IMR-90 (cell line): ENCODE measurements around the gene SPC25. TPM values are rescaled to one million over a fixed set of nuclear protein-coding genes. Genes with fewer than 3 reads are reported as not detected.

ENCODE experiments used
- ATAC-seq: fragments of 200-7000 bp; cut with Tn5 transposase; 2 replicates; pipeline ENCODE4 v1.9.1; 2020; ENCODE audit warnings: low read depth, mild to moderate bottlenecking, moderate library complexity
- BruUV-seq: library from RNA; stranded (reverse); fragments of 400-500 nt; replicated peaks from 2 replicates; lab custom pipeline; 2021; lab: Mats Ljungman, UMichigan
- CTCF ChIA-PET: fragments of 300-600 bp; formaldehyde crosslinking; extraction: SDS; loops from one replicate; lab custom pipeline; 2021; ENCODE audit warnings: antibody characterized with exemption; lab: Yijun Ruan, JAX
- POLR2A ChIA-PET: fragments of 300-600 bp; sonication (Branson Sonifier 250); formaldehyde crosslinking; loops from one replicate; lab custom pipeline; 2022; ENCODE audit warnings: antibody characterized with exemption; ENCODE audit not compliant: unreplicated experiment; lab: Charles Lee
- DNase-seq: peaks from one replicate; pipeline ENCODE4 v3.0.0; 2013
- H2AFZ ChIP-seq: replicated peaks from 2 replicates; pipeline ENCODE3; 2013; ENCODE audit warnings: low read length, mild to moderate bottlenecking; ENCODE audit not compliant: poor library complexity
- H2AK5ac ChIP-seq: 2 replicates; pipeline ENCODE4 v1.6.1; 2013; ENCODE audit warnings: low read depth, low read length, inconsistent platforms
- H2AK9ac ChIP-seq: replicated peaks from 2 replicates; pipeline ENCODE3; 2013; ENCODE audit warnings: mild to moderate bottlenecking, low read depth, low read length, moderate library complexity; ENCODE audit not compliant: poor library complexity
- H2BK120ac ChIP-seq: 2 replicates; pipeline ENCODE4 v1.6.1; 2013; ENCODE audit warnings: low read depth, low read length, inconsistent platforms
- H2BK15ac ChIP-seq: 3 replicates; pipeline ENCODE4 v1.6.1; 2013; ENCODE audit warnings: low read depth, low read length, inconsistent platforms
- H2BK20ac ChIP-seq: 2 replicates; pipeline ENCODE4 v1.6.1; 2013; ENCODE audit warnings: low read depth, mild to moderate bottlenecking, inconsistent platforms, low read length, moderate library complexity
- H2BK5ac ChIP-seq: 2 replicates; pipeline ENCODE4 v1.6.1; 2013; ENCODE audit warnings: mild to moderate bottlenecking, low read depth, low read length, inconsistent platforms; ENCODE audit not compliant: poor library complexity, severe bottlenecking
- H3K14ac ChIP-seq: replicated peaks from 2 replicates; pipeline ENCODE4 v1.6.1; 2013; ENCODE audit warnings: low read depth, low read length, inconsistent platforms
- H3K18ac ChIP-seq: 2 replicates; pipeline ENCODE4 v1.6.1; 2013; ENCODE audit warnings: low read depth, low read length, control low read depth
- H3K23ac ChIP-seq: 2 replicates; pipeline ENCODE4 v1.6.1; 2013; ENCODE audit warnings: low read depth, low read length, inconsistent platforms
- H3K27ac ChIP-seq: 2 replicates; pipeline ENCODE4 v1.5.1; 2013; ENCODE audit warnings: mild to moderate bottlenecking, control low read depth, low read length; ENCODE audit not compliant: insufficient read depth
- H3K27me3 ChIP-seq: 2 replicates; pipeline ENCODE4 v1.6.1; 2013; ENCODE audit warnings: low read length; ENCODE audit not compliant: control insufficient read depth, insufficient read depth
- H3K36me3 ChIP-seq: 2 replicates; pipeline ENCODE4 v1.6.1; 2013; ENCODE audit warnings: low read length, mixed read lengths; ENCODE audit not compliant: control insufficient read depth, insufficient read depth
- H3K4ac ChIP-seq: 2 replicates; pipeline ENCODE4 v1.6.1; 2013; ENCODE audit warnings: low read depth, low read length, inconsistent platforms
- H3K4me1 ChIP-seq: 2 replicates; pipeline ENCODE4 v1.6.1; 2013; ENCODE audit warnings: low read length, mixed read lengths; ENCODE audit not compliant: control insufficient read depth, insufficient read depth
- H3K4me2 ChIP-seq: 2 replicates; pipeline ENCODE4 v1.6.1; 2013; ENCODE audit warnings: low read depth, mild to moderate bottlenecking, control low read depth, low read length, moderate library complexity
- H3K4me3 ChIP-seq: 2 replicates; pipeline ENCODE4 v1.5.1; 2013; ENCODE audit warnings: low read depth, mild to moderate bottlenecking, control low read depth, low read length, moderate library complexity; ENCODE audit not compliant: insufficient read depth
- H3K56ac ChIP-seq: 2 replicates; pipeline ENCODE4 v1.6.1; 2013; ENCODE audit warnings: low read length, inconsistent platforms; ENCODE audit not compliant: insufficient read depth; ENCODE audit errors: extremely low read depth
- H3K79me1 ChIP-seq, 2 experiments: 2 replicates each; pipeline ENCODE4 v1.6.1; 2013; ENCODE audit warnings: low read length in 2 of 2, inconsistent platforms in 1 of 2, low read depth in 1 of 2
- H3K9ac ChIP-seq: 2 replicates; pipeline ENCODE4 v1.6.1; 2013; ENCODE audit warnings: low read depth, low read length, control low read depth
- H3K9me1 ChIP-seq: 2 replicates; pipeline ENCODE4 v1.6.1; 2013; ENCODE audit warnings: low read length, inconsistent platforms; ENCODE audit not compliant: insufficient read depth
- H3K9me3 ChIP-seq: 2 replicates; pipeline ENCODE4 v1.6.1; 2013; ENCODE audit warnings: low read length; ENCODE audit not compliant: control insufficient read depth, insufficient read depth
- H4K20me1 ChIP-seq: 2 replicates; pipeline ENCODE4 v1.6.1; 2013; ENCODE audit warnings: low read length, inconsistent platforms; ENCODE audit not compliant: insufficient read depth
- H4K5ac ChIP-seq: 2 replicates; pipeline ENCODE4 v1.6.1; 2013; ENCODE audit warnings: mild to moderate bottlenecking, low read depth, low read length, control low read depth
- H4K8ac ChIP-seq, 2 experiments: 2 replicates each; pipeline ENCODE4 v1.6.1; 2013; ENCODE audit warnings: low read depth in 2 of 2, low read length in 2 of 2, control low read depth in 1 of 2, inconsistent platforms in 1 of 2
- H4K91ac ChIP-seq: 2 replicates; pipeline ENCODE4 v1.6.1; 2013; ENCODE audit warnings: low read depth, low read length, inconsistent platforms; ENCODE audit not compliant: insufficient read depth
- MAFK ChIP-seq: IDR thresholded peaks from 2 replicates; pipeline ENCODE4 v1.6.1; 2012; ENCODE audit warnings: low read depth, low read length, improper control_type of control experiment
- SMC3 ChIP-seq: fragments of 150-350 bp; IDR thresholded peaks from 2 replicates; pipeline ENCODE4 v1.6.1; 2016; ENCODE audit warnings: low read depth, mild to moderate bottlenecking, antibody characterized with exemption, low read length, moderate library complexity
- WGBS, 2 experiments: methylation state at CpG; one replicate each; pipeline versions ENCODE4 v1.1.5 to v1.1.7; 2013; ENCODE audit warnings: missing lambda C conversion rate in 2 of 2; ENCODE audit not compliant: insufficient read length in 1 of 2; ENCODE audit errors: extremely low coverage in 2 of 2; 5-methylcytosine and 5-hydroxymethylcytosine counted together
- dilution Hi-C: fragments of 300-500 bp; cut with HindIII; formaldehyde crosslinking; loops from one replicate; pipeline ENCODE4 v1.14.3; 2018; ENCODE audit warnings: low sequenced_read_pairs; ENCODE audit not compliant: unreplicated experiment
- in situ Hi-C: fragments of 300-500 bp; cut with MboI; formaldehyde crosslinking; loops from 3 replicates; pipeline ENCODE4 v1.14.3; 2019; ENCODE audit warnings: low sequenced_read_pairs, inconsistent platforms, mixed read lengths
- intact Hi-C: fragments of 100-400 bp; cut with micrococcal nuclease; formaldehyde crosslinking; loops from 2 replicates; pipeline ENCODE4 v1.10.0; 2022
- polyA plus RNA-seq, 3 experiments: library from polyadenylated mRNA; depleted of rRNA; stranded (reverse); fragments of >200 nt; gene quantifications; 2 replicates each; pipeline ENCODE4 v1.2.3, GENCODE V29; 2012; ENCODE audit warnings: low replicate concordance in 1 of 3
- total RNA-seq: library from RNA; depleted of rRNA; stranded (reverse); fragments of >200 nt; gene quantifications from 2 replicates; pipeline ENCODE4 v1.2.3, GENCODE V29; 2012
- TF ChIP-seq, protein P1 (sequence below): conservative IDR thresholded peaks from 2 replicates; pipeline ENCODE4 v1.5.1; 2012; ENCODE audit warnings: mild to moderate bottlenecking, low read depth, low read length, improper control_type of control experiment
- TF ChIP-seq, protein P2 (sequence below): fragments of 150-350 bp; IDR thresholded peaks from 2 replicates; pipeline ENCODE4 v1.6.1; 2017; ENCODE audit warnings: mild to moderate bottlenecking, antibody characterized with exemption, low read length, low read depth
- TF ChIP-seq, protein P3 (sequence below): fragments of 150-350 bp; IDR thresholded peaks from 2 replicates; pipeline ENCODE4 v1.6.1; 2016; ENCODE audit warnings: low read depth, mild to moderate bottlenecking, low read length, moderate library complexity, borderline replicate concordance

SPC25 gene
- total and polyA plus RNA-seq, 2 of the 4 experiments (the other 2 are of a cell fraction): 2.0 to 7.1 TPM

- no peak overlapping the region for H2AK5ac ChIP-seq
- H3K18ac ChIP-seq: no peak overlapping the region
- H4K5ac ChIP-seq: no peak overlapping the region
- no peaks in the 10 kb centered on the region for H3K4me1 ChIP-seq
- H2BK5ac ChIP-seq: no peak overlapping the region
- H3K79me1 ChIP-seq: no peaks in the 10 kb centered on the region
- H3K23ac ChIP-seq: no peak overlapping the region
- ChIA-PET CTCF (interaction anchor here (0.5 kb wide), 1 partner anchor 281 kb away, joined by 6 read pairs; no protein-coding TSS in a partner anchor), POLR2A (no interaction called here)
- dilution Hi-C loops (no loop called here), in situ Hi-C loops (no loop called here), intact Hi-C loops (no loop called here)
- H3K36me3 ChIP-seq: no peaks in the 10 kb centered on the region
- no peak overlapping the region for H3K4me2 ChIP-seq
- H2BK15ac ChIP-seq: no peak overlapping the region
- no TSS peak for BruUV-seq
- H3K9me3 ChIP-seq: no peaks in the 10 kb centered on the region
- DNase-seq (peak; percentile 16), ATAC-seq (no peak)
- no peak overlapping the region for H3K14ac ChIP-seq
- H3K9me1 ChIP-seq: no peaks in the 10 kb centered on the region
- no peaks in the 10 kb centered on the region for H3K27me3 ChIP-seq
- H3K56ac ChIP-seq: no peak overlapping the region
- H2AFZ ChIP-seq: no peak overlapping the region
- no peak overlapping the region for H4K91ac ChIP-seq
- no peak overlapping the region for H3K27ac ChIP-seq
- no peak overlapping the region for H3K9ac ChIP-seq
- no peak overlapping the region for H4K8ac ChIP-seq
- peak; percentile 18; the same call in 1 of the 2 replicates for TF ChIP-seq MAFK
- TF ChIP-seq, protein P1, sequence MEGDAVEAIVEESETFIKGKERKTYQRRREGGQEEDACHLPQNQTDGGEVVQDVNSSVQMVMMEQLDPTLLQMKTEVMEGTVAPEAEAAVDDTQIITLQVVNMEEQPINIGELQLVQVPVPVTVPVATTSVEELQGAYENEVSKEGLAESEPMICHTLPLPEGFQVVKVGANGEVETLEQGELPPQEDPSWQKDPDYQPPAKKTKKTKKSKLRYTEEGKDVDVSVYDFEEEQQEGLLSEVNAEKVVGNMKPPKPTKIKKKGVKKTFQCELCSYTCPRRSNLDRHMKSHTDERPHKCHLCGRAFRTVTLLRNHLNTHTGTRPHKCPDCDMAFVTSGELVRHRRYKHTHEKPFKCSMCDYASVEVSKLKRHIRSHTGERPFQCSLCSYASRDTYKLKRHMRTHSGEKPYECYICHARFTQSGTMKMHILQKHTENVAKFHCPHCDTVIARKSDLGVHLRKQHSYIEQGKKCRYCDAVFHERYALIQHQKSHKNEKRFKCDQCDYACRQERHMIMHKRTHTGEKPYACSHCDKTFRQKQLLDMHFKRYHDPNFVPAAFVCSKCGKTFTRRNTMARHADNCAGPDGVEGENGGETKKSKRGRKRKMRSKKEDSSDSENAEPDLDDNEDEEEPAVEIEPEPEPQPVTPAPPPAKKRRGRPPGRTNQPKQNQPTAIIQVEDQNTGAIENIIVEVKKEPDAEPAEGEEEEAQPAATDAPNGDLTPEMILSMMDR: peak; percentile 11; the same call in 1 of the 2 replicates
- TF ChIP-seq, protein P2, sequence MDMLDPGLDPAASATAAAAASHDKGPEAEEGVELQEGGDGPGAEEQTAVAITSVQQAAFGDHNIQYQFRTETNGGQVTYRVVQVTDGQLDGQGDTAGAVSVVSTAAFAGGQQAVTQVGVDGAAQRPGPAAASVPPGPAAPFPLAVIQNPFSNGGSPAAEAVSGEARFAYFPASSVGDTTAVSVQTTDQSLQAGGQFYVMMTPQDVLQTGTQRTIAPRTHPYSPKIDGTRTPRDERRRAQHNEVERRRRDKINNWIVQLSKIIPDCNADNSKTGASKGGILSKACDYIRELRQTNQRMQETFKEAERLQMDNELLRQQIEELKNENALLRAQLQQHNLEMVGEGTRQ: no peak
- TF ChIP-seq SMC3: no peak
- TF ChIP-seq, protein P3, sequence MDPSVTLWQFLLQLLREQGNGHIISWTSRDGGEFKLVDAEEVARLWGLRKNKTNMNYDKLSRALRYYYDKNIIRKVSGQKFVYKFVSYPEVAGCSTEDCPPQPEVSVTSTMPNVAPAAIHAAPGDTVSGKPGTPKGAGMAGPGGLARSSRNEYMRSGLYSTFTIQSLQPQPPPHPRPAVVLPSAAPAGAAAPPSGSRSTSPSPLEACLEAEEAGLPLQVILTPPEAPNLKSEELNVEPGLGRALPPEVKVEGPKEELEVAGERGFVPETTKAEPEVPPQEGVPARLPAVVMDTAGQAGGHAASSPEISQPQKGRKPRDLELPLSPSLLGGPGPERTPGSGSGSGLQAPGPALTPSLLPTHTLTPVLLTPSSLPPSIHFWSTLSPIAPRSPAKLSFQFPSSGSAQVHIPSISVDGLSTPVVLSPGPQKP: no peak
- no peak overlapping the region for H3K4ac ChIP-seq
- H3K4me3 ChIP-seq: no peak overlapping the region
- H2BK120ac ChIP-seq: no peak overlapping the region
- WGBS, 2 experiments: no CpG with 5 or more reads among the region's 2 CpGs
- H2BK20ac ChIP-seq: no peak overlapping the region
- no peak overlapping the region for H2AK9ac ChIP-seq
- H4K20me1 ChIP-seq: no peaks in the 10 kb centered on the region
These were observed 40.6 kb downstream of the SPC25 start for GRCh38 chr2:168849610-168850009.
